Cardiac fibroblast (primary cell): ENCODE data around the gene CSMD2.

Experiments
- DNase-seq, 2 donors: peaks; one replicate each; pipeline versions ENCODE4 v3.0.0 to v3.0.0-alpha.2; 2010; ENCODE audit warnings: low read depth in 2 of 2
- H3K4me3 ChIP-seq, 2 donors: replicated peaks in 1 of 2; 1 replicate in 1 of 2; 2 replicates in 1 of 2; pipeline ENCODE4 v1.5.1; 2011; ENCODE audit warnings: low read depth in 2 of 2, low read length in 2 of 2, mild to moderate bottlenecking in 2 of 2, moderate library complexity in 1 of 2
- CTCF ChIP-seq: IDR thresholded peaks from one replicate; pipeline ENCODE4 v1.5.1; 2011; ENCODE audit warnings: low read depth, mild to moderate bottlenecking, low read length, inconsistent platforms

CSMD2 gene

GRCh38 chr1:33588726-33589125 is 576.3 kb downstream of the CSMD2 start:
- no peak overlapping the region for H3K4me3 ChIP-seq
- TF ChIP-seq CTCF, result no peak
- no peak for DNase-seq

GRCh38 chr1:33586795-33587194 is 578.2 kb downstream of the CSMD2 start:
- no peak overlapping the region for H3K4me3 ChIP-seq
- DNase-seq, result no peak
- no peak for TF ChIP-seq CTCF

GRCh38 chr1:33586106-33586505 is 578.9 kb downstream of the CSMD2 start:
- no peak overlapping the region for H3K4me3 ChIP-seq
- TF ChIP-seq CTCF, result no peak
- peak in 1 of 2 donors; percentile 19 for DNase-seq

DNA sequence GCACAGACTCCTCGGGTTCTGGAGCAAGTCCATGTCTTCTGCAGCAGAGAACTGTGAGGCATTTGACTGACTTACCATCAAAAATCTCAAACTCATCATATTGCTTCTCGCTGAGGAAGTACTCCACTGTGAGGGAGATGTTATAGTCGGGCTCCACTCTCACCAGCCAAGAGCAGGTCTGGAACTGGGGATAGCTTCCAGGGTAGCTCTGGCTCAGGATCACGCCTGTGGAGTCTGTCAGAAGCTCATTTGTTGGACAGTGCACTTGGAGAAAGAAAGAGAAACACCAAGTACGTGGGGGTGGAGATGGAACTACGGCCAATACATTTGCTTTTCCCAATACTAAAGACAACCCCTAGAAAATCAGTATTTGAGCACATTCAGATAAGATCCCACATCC is 581.5 kb downstream of the CSMD2 start:
- no peak for TF ChIP-seq CTCF
- no peak overlapping the region for H3K4me3 ChIP-seq
- no peak for DNase-seq

- no peak for TF ChIP-seq CTCF
Measured at GRCh38 chr1:33578557-33579448, 586.2 kb downstream of the CSMD2 start.

DNA sequence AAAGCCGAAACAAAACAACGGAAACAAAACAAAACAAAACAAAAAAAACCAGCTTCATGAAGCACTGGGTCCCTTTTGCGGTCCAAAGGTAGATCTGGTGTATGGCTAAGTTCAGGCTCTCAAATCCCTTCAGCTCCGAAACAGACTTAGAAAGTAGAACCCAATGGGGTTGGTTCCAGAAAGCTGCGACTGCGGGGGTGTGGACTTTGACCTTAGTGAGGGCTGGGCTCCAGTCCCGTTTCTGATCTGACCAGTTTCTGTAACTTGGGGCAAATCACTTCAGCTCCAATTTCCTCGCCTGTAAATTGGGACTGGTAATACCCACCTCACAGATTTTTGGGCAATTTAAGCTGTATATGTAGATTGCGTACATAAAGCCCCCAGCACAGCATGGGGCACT is 587.4 kb downstream of the CSMD2 start:
- H3K4me3 ChIP-seq, result no peak overlapping the region
- TF ChIP-seq CTCF, result no peak
- DNase-seq, result no peak

More at GRCh38 chr1:33578557-33579448, 586.2 kb downstream of the CSMD2 start:
- H3K4me3 ChIP-seq, result no peak overlapping the region
- DNase-seq, result no peak
